Epithelial cell of proximal tubule (primary cell): ENCODE data around the gene CHODL. TPM values are rescaled to one million over a fixed set of nuclear protein-coding genes. Genes with fewer than 3 reads are reported as not detected.
A peak's percentile ranks its signal among the peaks of the same experiment; 100 is the strongest.

ENCODE experiments used
- DNase-seq: peaks from one replicate; pipeline ENCODE4 v3.0.0-alpha.2; 2011; ENCODE audit warnings: low read depth
- H3K4me3 ChIP-seq: 2 replicates; pipeline ENCODE4 v1.5.1; 2011; ENCODE audit warnings: low read depth, mild to moderate bottlenecking, low read length
- CTCF ChIP-seq: conservative IDR thresholded peaks from 2 replicates; pipeline ENCODE4 v1.5.1; 2012; ENCODE audit warnings: low read depth, mild to moderate bottlenecking, low read length
- total RNA-seq: library from RNA; depleted of rRNA; stranded (reverse); fragments of >200 nt; gene quantifications from 2 replicates; pipeline ENCODE4 v1.2.3, GENCODE V29; 2015

The CHODL gene
- total RNA-seq, 1 donor from 2014 or later: 0.81 TPM

GRCh38 chr21:18235545-18235944, 9.1 kb upstream of the CHODL start:
- no peak for DNase-seq
- no peak for TF ChIP-seq CTCF
- no peak overlapping the region for H3K4me3 ChIP-seq

- no peak for TF ChIP-seq CTCF
- no peak for DNase-seq
- H3K4me3 ChIP-seq: peak overlapping the region; percentile 5
Observed at GRCh38 chr21:18245464-18245967, 883 bp downstream of the CHODL start.

DNA sequence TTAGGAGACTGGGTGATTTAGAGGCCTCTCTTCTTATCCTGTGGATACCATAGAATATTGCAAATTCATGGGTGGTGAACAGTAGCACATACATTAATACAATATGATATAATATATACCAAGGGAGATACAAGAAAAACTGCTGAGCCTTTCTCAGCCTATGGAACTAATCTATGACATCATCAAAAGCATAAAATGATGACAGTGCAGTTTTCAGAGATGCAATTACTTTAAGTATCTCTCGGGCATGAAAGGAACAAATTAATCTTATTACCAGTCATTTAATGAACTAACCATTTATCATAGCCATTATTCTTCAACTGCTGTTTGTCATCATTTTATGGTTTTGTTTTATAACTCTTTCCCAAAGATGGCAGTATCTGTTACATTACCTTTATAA, 3.5 kb downstream of the CHODL start:
- no peak for TF ChIP-seq CTCF
- DNase-seq: no peak
- H3K4me3 ChIP-seq: no peak overlapping the region

DNA sequence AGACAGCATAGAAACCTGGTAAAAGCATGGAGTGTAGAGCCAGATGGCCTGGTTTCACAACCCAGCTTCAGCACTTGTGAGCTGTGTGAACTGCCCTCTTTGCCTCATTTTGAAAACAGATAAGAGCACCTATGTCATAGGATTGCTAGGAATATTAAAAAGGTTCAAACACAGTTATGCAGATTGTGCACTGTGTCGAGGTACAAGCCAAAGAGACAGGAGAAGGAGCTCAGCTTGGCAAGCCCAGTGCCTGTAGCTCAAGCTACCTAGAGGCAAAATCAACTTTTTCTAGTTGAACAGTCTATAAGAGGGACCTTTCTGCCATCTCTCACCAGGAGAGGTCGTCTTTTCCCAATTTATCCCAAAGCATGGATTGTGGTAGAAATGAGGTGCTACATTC, 5.0 kb downstream of the CHODL start:
- no peak for DNase-seq
- H3K4me3 ChIP-seq: no peak overlapping the region
- no peak for TF ChIP-seq CTCF

GRCh38 chr21:18251065-18251464, 6.4 kb downstream of the CHODL start:
- DNase-seq: no peak
- TF ChIP-seq CTCF: no peak
- no peak overlapping the region for H3K4me3 ChIP-seq

- H3K4me3 ChIP-seq: no peak overlapping the region
- DNase-seq: no peak
Observed at GRCh38 chr21:18252256-18252655, 7.6 kb downstream of the CHODL start.

More at GRCh38 chr21:18252256-18252655, 7.6 kb downstream of the CHODL start:
- TF ChIP-seq CTCF: no peak
